A549 (cell line): Measurements from ENCODE around the gene P3H2.
A peak's percentile ranks its signal among the peaks of the same experiment; 100 is the strongest.

ENCODE experiments used
- CBX2 ChIP-seq: fragments of 200-600 bp; sonication (generic); IDR thresholded peaks from 2 replicates; pipeline ENCODE4 v1.6.1; 2016; ENCODE audit warnings: low read depth, mild to moderate bottlenecking, borderline replicate concordance
- EP300 ChIP-seq, 2 experiments: fragments of >200 bp; sonication (Bioruptor Twin); formaldehyde crosslinking; IDR thresholded peaks; 2 replicates in 1 of 2; 3 replicates in 1 of 2; pipeline ENCODE4 v1.6.1; 2016 to 2017
- FOXS1 ChIP-seq: fragments of 250-450 bp; sonication (Bioruptor Pico); IDR thresholded peaks from 2 replicates; pipeline ENCODE4 v1.5.0; 2020; ENCODE audit warnings: mild to moderate bottlenecking, moderate library complexity
- HDAC2 ChIP-seq: fragments of 200-600 bp; sonication (generic); IDR thresholded peaks from 2 replicates; pipeline ENCODE4 v1.6.1; 2016
- POLR2A ChIP-seq: IDR thresholded peaks from 2 replicates; pipeline ENCODE4 v1.6.1; 2012; ENCODE audit warnings: mild to moderate bottlenecking, low read length
- ZC3H11A ChIP-seq: fragments of 450-650 bp; IDR thresholded peaks from 2 replicates; pipeline ENCODE4 v1.6.1; 2014; ENCODE audit warnings: antibody characterized with exemption, mild to moderate bottlenecking
- ZSCAN20 ChIP-seq: fragments of 250-450 bp; sonication (Bioruptor Pico); IDR thresholded peaks from 2 replicates; pipeline ENCODE4 v1.8.0; 2022; ENCODE audit warnings: mild to moderate bottlenecking, moderate library complexity
- TF ChIP-seq, protein P1 (sequence below): fragments of >200 bp; sonication (Bioruptor Twin); formaldehyde crosslinking; IDR thresholded peaks from 3 replicates; pipeline ENCODE4 v1.5.1; 2016

DNA sequence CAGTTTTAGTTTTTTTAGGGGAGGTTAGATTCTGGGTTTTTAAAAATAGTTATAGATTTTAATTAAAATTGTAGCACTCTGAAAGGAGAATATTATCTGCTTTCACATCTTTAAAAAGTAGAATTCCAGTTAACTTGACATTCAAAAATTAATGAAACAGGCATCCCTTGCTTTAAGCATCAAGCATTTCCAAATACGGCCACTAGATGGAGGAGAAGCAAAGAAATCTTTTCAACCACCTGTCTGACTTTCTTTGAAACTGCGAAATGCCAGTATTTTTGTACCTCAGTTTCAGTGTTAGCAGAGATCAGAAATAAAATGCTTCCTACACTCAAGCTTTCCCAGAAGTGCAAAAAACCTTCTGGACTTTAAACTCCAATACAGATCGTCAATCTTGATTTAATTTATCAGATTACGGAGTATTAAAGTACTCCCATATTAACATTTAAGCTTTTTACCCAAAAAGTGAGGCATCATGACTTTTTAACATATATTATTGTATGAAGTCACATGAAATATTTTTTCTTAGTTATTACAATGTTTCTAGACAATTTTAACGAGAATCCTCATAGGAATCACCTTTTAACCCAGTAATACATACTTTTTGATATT is 153.3 kb downstream of the P3H2 start:
- no peak for TF ChIP-seq ZC3H11A
- TF ChIP-seq, protein P1, sequence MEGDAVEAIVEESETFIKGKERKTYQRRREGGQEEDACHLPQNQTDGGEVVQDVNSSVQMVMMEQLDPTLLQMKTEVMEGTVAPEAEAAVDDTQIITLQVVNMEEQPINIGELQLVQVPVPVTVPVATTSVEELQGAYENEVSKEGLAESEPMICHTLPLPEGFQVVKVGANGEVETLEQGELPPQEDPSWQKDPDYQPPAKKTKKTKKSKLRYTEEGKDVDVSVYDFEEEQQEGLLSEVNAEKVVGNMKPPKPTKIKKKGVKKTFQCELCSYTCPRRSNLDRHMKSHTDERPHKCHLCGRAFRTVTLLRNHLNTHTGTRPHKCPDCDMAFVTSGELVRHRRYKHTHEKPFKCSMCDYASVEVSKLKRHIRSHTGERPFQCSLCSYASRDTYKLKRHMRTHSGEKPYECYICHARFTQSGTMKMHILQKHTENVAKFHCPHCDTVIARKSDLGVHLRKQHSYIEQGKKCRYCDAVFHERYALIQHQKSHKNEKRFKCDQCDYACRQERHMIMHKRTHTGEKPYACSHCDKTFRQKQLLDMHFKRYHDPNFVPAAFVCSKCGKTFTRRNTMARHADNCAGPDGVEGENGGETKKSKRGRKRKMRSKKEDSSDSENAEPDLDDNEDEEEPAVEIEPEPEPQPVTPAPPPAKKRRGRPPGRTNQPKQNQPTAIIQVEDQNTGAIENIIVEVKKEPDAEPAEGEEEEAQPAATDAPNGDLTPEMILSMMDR = peak; percentile 75
- no peak for TF ChIP-seq FOXS1 (CRISPR knock-in tag)
- TF ChIP-seq ZSCAN20 (CRISPR knock-in tag) = no peak
- TF ChIP-seq CBX2 = no peak
- no peak for TF ChIP-seq EP300 (IDR thresholded peaks at IDR 0.05)
- no peak for TF ChIP-seq HDAC2
- no peak for TF ChIP-seq POLR2A
